Sciatic nerve (tissue), 2 donors: ENCODE measurements around the gene FAAP24. TPM values are rescaled to one million over a fixed set of nuclear protein-coding genes. Genes with fewer than 3 reads are reported as not detected.
"Not testable (repeated sequence)": the region's sequence is repeated elsewhere in the genome, so short reads cannot be mapped to it uniquely, and the experiment has no call there.

ENCODE experiments used
- ATAC-seq: fragments of 200-7000 bp; cut with Tn5 transposase; one replicate; pipeline ENCODE4 v1.9.1; 2020; ENCODE audit warnings: mild to moderate bottlenecking, moderate library complexity
- DNase-seq: peaks from one replicate; pipeline ENCODE4 v3.0.0-alpha.2; 2020; ENCODE audit warnings: low spot score
- intact Hi-C: fragments of 100-400 bp; cut with DNase I; formaldehyde crosslinking; loops from one replicate; pipeline ENCODE4 v1.14.2; 2022
- total RNA-seq: library from RNA; stranded (reverse); fragmentation: NEBNext Ultra II Directional; extraction: Animal tissue kit (Norgen Biotek cat#: 25700); gene quantifications from one replicate; pipeline ENCODE4 v1.2.1, GENCODE V29; 2021
- donor health status: DM: no; HTN: no; CAD: no.
- donor health status: DM: no; HTN: no; CAD: no.

Gene FAAP24
- total RNA-seq, 1 donor from 2014 or later: 0.89 TPM

- DNase-seq, intact Hi-C loops, ATAC-seq: not testable (repeated sequence)
Measured at GRCh38 chr19:32997061-32997464, 25.0 kb downstream of the FAAP24 start.

GRCh38 chr19:32997716-32998355 is 25.8 kb downstream of the FAAP24 start:
- intact Hi-C loops: no loop called here
- DNase-seq (no peak), ATAC-seq (no peak)

DNA sequence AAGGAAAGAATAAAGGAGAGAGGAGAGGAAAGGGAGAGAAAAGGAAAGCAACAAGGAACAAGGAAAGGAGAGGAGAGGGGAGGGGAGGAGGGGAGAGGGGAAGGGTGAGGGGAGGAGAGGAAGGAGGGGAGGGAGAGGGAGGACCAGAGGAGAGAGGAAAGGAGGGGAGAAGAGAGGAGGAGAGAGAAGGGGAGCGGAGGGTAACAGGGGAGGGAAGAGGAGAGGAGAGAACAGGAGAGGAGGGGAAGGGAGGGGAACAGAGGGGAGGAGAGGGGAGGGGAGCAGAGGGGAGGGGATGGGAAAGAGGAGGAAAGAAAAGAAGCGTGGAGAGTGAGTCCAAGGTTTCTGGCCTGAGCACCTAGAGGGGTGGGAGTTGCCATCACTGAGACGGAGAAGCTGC is 26.7 kb downstream of the FAAP24 start:
- intact Hi-C loops: no loop called here

GRCh38 chr19:33000510-33000909 is 28.5 kb downstream of the FAAP24 start:
- ATAC-seq (no peak), DNase-seq (no peak)
- intact Hi-C loops: loop anchor here (10.0 kb wide), 1 partner anchor 1486 kb away; no protein-coding TSS in a partner anchor

More for the DNA sequence above, 26.7 kb downstream of the FAAP24 start:
- ATAC-seq (no peak), DNase-seq (no peak)

GRCh38 chr19:33000910-33001309 is 28.9 kb downstream of the FAAP24 start:
- intact Hi-C loops: loop anchor here (10.0 kb wide), 1 partner anchor 1486 kb away; no protein-coding TSS in a partner anchor
- no peak for DNase-seq
- no peak for ATAC-seq

GRCh38 chr19:33002126-33002865 is 30.3 kb downstream of the FAAP24 start:
- not testable (repeated sequence) for DNase-seq, ATAC-seq
- intact Hi-C loops: loop anchor here (10.0 kb wide), 1 partner anchor 1487 kb away; no protein-coding TSS in a partner anchor

DNA sequence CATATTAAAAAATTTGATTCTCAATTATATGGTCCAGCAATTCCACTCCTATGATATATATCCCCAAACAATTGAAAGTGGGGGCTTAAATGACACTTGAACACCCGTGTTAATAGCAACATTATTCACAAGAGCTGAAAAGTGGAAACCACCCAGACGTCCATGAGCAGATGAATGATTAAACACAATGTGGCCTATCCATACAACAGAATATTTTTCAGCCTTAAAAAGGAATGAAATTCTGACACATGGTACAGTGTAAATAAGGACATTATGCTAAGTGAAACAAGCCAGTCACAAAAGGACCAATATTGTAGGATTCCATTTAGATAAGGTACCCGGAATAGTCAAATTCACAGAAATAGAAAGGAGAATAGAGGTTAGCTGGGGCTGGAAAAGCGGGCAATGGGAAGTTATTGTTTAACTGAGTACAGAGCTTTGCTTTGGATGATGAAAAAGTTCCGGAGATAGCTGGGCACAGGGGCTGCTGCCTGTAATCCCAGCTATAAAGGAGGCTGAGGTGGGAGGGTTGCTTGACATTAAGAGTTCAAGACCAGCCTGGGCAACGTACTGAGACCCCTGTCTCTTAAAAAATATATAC is 31.5 kb downstream of the FAAP24 start:
- not testable (repeated sequence) for DNase-seq, ATAC-seq
- intact Hi-C loops: loop anchor here (10.0 kb wide), 1 partner anchor 1489 kb away; no protein-coding TSS in a partner anchor

GRCh38 chr19:33005440-33005839 is 33.4 kb downstream of the FAAP24 start:
- no peak for DNase-seq
- intact Hi-C loops: loop anchor here (10.0 kb wide), 1 partner anchor 1491 kb away; no protein-coding TSS in a partner anchor
- ATAC-seq: no peak

- ATAC-seq: no peak
- intact Hi-C loops: loop anchor here (10.0 kb wide), 1 partner anchor 1494 kb away; no protein-coding TSS in a partner anchor
- DNase-seq: no peak
Measured at GRCh38 chr19:33008738-33009137, 36.7 kb downstream of the FAAP24 start.

- DNase-seq, intact Hi-C loops, ATAC-seq: not testable (repeated sequence)
Measured at GRCh38 chr19:33010891-33011290, 38.8 kb downstream of the FAAP24 start.

DNA sequence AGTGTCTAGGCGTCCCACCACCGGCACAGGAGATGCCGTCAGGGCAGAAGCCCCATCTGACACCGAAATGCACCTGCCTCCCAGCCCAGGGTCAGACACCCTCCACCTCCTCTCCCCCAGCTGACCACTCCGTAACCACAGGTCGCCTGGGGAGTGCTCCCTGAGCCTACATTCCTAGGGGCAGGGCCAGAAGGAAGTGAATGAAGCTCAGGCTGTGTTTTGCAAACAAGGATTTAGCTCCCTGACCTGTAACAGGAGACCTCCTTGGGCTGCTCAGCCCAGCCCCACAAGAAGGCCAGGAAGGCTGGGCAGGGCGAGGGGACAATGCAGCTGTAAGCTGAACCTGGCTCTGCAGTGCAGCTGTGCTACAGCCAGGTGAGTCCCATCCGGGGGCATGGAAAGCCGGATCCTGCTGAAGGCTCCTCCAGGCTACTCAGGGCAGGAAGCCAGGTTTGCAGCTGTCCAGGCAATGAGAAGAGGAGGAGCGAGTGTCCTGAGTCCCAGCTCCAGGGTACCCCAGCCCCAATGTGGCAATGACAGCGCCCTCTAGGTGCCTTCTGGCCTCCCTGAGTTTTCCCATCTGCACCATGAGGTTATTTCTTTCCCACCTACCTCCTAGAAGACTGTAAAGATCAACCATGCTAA is 50.6 kb downstream of the FAAP24 start:
- intact Hi-C loops: no loop called here
- ATAC-seq: no peak
- no peak for DNase-seq

GRCh38 chr19:33024398-33024797 is 52.4 kb downstream of the FAAP24 start:
- ATAC-seq: no peak
- intact Hi-C loops: no loop called here
- DNase-seq: no peak

- ATAC-seq, DNase-seq, intact Hi-C loops: not testable (repeated sequence)
Measured at GRCh38 chr19:33025468-33026238, 53.6 kb downstream of the FAAP24 start.

DNA sequence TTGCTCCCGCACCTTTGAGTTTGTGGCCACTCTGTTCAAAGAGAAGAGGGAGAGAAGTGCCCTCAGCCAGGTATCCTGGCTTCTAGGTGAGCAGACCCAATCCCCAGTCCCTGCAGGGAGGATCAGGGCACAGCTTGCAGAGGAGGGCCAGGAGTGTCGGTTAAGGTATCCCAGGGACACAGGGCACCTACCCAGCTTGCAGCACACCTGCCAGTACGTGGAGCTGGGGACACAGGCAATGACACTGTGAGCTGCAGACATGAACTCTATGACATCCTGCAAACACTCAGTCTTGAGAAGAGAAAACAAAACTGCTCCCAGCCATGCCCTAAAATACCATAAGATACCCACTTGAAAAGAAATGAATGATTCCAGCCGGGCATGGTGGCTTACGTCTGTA is 54.6 kb downstream of the FAAP24 start:
- DNase-seq, intact Hi-C loops, ATAC-seq: not testable (repeated sequence)

Other genes starting within 250 kb of the FAAP24 start
- 0.89 TPM for gene SLC7A9, start 102.5 kb upstream of the FAAP24 start, total RNA-seq
- 28.5 TPM for gene CEP89, start 284 bp upstream of the FAAP24 start, total RNA-seq
- 4.5 TPM for gene RHPN2, start 92.6 kb downstream of the FAAP24 start, total RNA-seq
- gene GPATCH1, start 108.9 kb downstream of the FAAP24 start, total RNA-seq: 9.7 TPM
- gene WDR88, start 159.9 kb downstream of the FAAP24 start, total RNA-seq: not detected
- gene LRP3, start 222.1 kb downstream of the FAAP24 start, total RNA-seq: 21.7 TPM